Measurements from ENCODE around the gene NFIA.

NFIA gene

GRCh38 chr1:61226791-61227567 lies 144.6 kb downstream of the NFIA start:
- H3K4me1 ChIP-seq (ENCODE audit: control insufficient read depth, insufficient read depth, low read length): peaks cover 6% of the 10 kb centered on the region
- H3K27ac ChIP-seq (ENCODE audit: low read depth, low read length): no peak overlapping the region
- H3K27me3 ChIP-seq (ENCODE audit: control insufficient read depth, insufficient read depth, low read length): no peaks in the 10 kb centered on the region

GRCh38 chr1:61227857-61228550 lies 145.6 kb downstream of the NFIA start:
- no peak overlapping the region for H3K9ac ChIP-seq (ENCODE audit: low read depth, low read length)
- no peak overlapping the region for H3K4me3 ChIP-seq (ENCODE audit: low read depth, low read length)
- no peaks in the 10 kb centered on the region for H3K27me3 ChIP-seq (ENCODE audit: control insufficient read depth, insufficient read depth, low read length)
- H3K9me3 ChIP-seq (ENCODE audit: control insufficient read depth, insufficient read depth, low read length): no peaks in the 10 kb centered on the region
- H3K36me3 ChIP-seq (ENCODE audit: control insufficient read depth, insufficient read depth, low read length): no peaks in the 10 kb centered on the region
- H3K27ac ChIP-seq (ENCODE audit: low read depth, low read length): no peak overlapping the region
- H3K4me1 ChIP-seq (ENCODE audit: control insufficient read depth, insufficient read depth, low read length): no peaks in the 10 kb centered on the region

More at GRCh38 chr1:61226791-61227567, 144.6 kb downstream of the NFIA start:
- Histone ChIP-seq H3K9ac (ENCODE audit: low read depth, low read length) (no peak overlapping the region), H3K9me3 (ENCODE audit: control insufficient read depth, insufficient read depth, low read length) (no peaks in the 10 kb centered on the region), H3K4me3 (ENCODE audit: low read depth, low read length) (no peak overlapping the region), H3K36me3 (ENCODE audit: control insufficient read depth, insufficient read depth, low read length) (no peaks in the 10 kb centered on the region)

- no peak overlapping the region for H3K4me3 ChIP-seq (ENCODE audit: low read depth, low read length)
- H3K36me3 ChIP-seq (ENCODE audit: control insufficient read depth, insufficient read depth, low read length): no peaks in the 10 kb centered on the region
- H3K27me3 ChIP-seq (ENCODE audit: control insufficient read depth, insufficient read depth, low read length): no peaks in the 10 kb centered on the region
- no peaks in the 10 kb centered on the region for H3K4me1 ChIP-seq (ENCODE audit: control insufficient read depth, insufficient read depth, low read length)
- H3K27ac ChIP-seq (ENCODE audit: low read depth, low read length): no peak overlapping the region
- no peaks in the 10 kb centered on the region for H3K9me3 ChIP-seq (ENCODE audit: control insufficient read depth, insufficient read depth, low read length)
- no peak overlapping the region for H3K9ac ChIP-seq (ENCODE audit: low read depth, low read length)
Measured at GRCh38 chr1:61230523-61230922, 148.2 kb downstream of the NFIA start.

GRCh38 chr1:61231795-61232194 lies 149.4 kb downstream of the NFIA start:
- H3K27me3 ChIP-seq (ENCODE audit: control insufficient read depth, insufficient read depth, low read length): no peaks in the 10 kb centered on the region
- no peak overlapping the region for H3K9ac ChIP-seq (ENCODE audit: low read depth, low read length)
- H3K4me3 ChIP-seq (ENCODE audit: low read depth, low read length): no peak overlapping the region
- H3K27ac ChIP-seq (ENCODE audit: low read depth, low read length): no peak overlapping the region
- no peaks in the 10 kb centered on the region for H3K36me3 ChIP-seq (ENCODE audit: control insufficient read depth, insufficient read depth, low read length)
- no peaks in the 10 kb centered on the region for H3K9me3 ChIP-seq (ENCODE audit: control insufficient read depth, insufficient read depth, low read length)
- peaks cover 11% of the 10 kb centered on the region for H3K4me1 ChIP-seq (ENCODE audit: control insufficient read depth, insufficient read depth, low read length)

- Histone ChIP-seq H3K36me3 (ENCODE audit: control insufficient read depth, insufficient read depth, low read length) (no peaks in the 10 kb centered on the region), H3K27ac (ENCODE audit: low read depth, low read length) (no peak overlapping the region), H3K9me3 (ENCODE audit: control insufficient read depth, insufficient read depth, low read length) (no peaks in the 10 kb centered on the region), H3K27me3 (ENCODE audit: control insufficient read depth, insufficient read depth, low read length) (no peaks in the 10 kb centered on the region), H3K9ac (ENCODE audit: low read depth, low read length) (no peak overlapping the region), H3K4me3 (ENCODE audit: low read depth, low read length) (no peak overlapping the region), H3K4me1 (ENCODE audit: control insufficient read depth, insufficient read depth, low read length) (peaks cover 25% of the 10 kb centered on the region)
Measured at GRCh38 chr1:61233121-61233660, 150.8 kb downstream of the NFIA start.

- Histone ChIP-seq H3K27me3 (ENCODE audit: control insufficient read depth, insufficient read depth, low read length) (no peaks in the 10 kb centered on the region), H3K4me1 (ENCODE audit: control insufficient read depth, insufficient read depth, low read length) (peaks cover 36% of the 10 kb centered on the region), H3K9ac (ENCODE audit: low read depth, low read length) (no peak overlapping the region), H3K36me3 (ENCODE audit: control insufficient read depth, insufficient read depth, low read length) (no peaks in the 10 kb centered on the region), H3K9me3 (ENCODE audit: control insufficient read depth, insufficient read depth, low read length) (no peaks in the 10 kb centered on the region), H3K4me3 (ENCODE audit: low read depth, low read length) (no peak overlapping the region), H3K27ac (ENCODE audit: low read depth, low read length) (no peak overlapping the region)
Measured at GRCh38 chr1:61234587-61234919, 152.2 kb downstream of the NFIA start.

GRCh38 chr1:61237147-61237546 lies 154.8 kb downstream of the NFIA start:
- no peak overlapping the region for H3K9ac ChIP-seq (ENCODE audit: low read depth, low read length)
- no peak overlapping the region for H3K27ac ChIP-seq (ENCODE audit: low read depth, low read length)
- H3K9me3 ChIP-seq (ENCODE audit: control insufficient read depth, insufficient read depth, low read length): no peaks in the 10 kb centered on the region
- H3K27me3 ChIP-seq (ENCODE audit: control insufficient read depth, insufficient read depth, low read length): no peaks in the 10 kb centered on the region
- no peaks in the 10 kb centered on the region for H3K36me3 ChIP-seq (ENCODE audit: control insufficient read depth, insufficient read depth, low read length)
- H3K4me3 ChIP-seq (ENCODE audit: low read depth, low read length): no peak overlapping the region
- H3K4me1 ChIP-seq (ENCODE audit: control insufficient read depth, insufficient read depth, low read length): peaks cover 51% of the 10 kb centered on the region

GRCh38 chr1:61237659-61238358 lies 155.4 kb downstream of the NFIA start:
- H3K9me3 ChIP-seq (ENCODE audit: control insufficient read depth, insufficient read depth, low read length): no peaks in the 10 kb centered on the region
- no peak overlapping the region for H3K4me3 ChIP-seq (ENCODE audit: low read depth, low read length)
- no peak overlapping the region for H3K9ac ChIP-seq (ENCODE audit: low read depth, low read length)
- H3K36me3 ChIP-seq (ENCODE audit: control insufficient read depth, insufficient read depth, low read length): no peaks in the 10 kb centered on the region
- H3K27ac ChIP-seq (ENCODE audit: low read depth, low read length): no peak overlapping the region
- no peaks in the 10 kb centered on the region for H3K27me3 ChIP-seq (ENCODE audit: control insufficient read depth, insufficient read depth, low read length)
- H3K4me1 ChIP-seq (ENCODE audit: control insufficient read depth, insufficient read depth, low read length): peaks cover 51% of the 10 kb centered on the region

GRCh38 chr1:61238359-61238665 lies 156.0 kb downstream of the NFIA start:
- no peak overlapping the region for H3K9ac ChIP-seq (ENCODE audit: low read depth, low read length)
- H3K36me3 ChIP-seq (ENCODE audit: control insufficient read depth, insufficient read depth, low read length): no peaks in the 10 kb centered on the region
- peak overlapping the region; percentile 22 for H3K27ac ChIP-seq (ENCODE audit: low read depth, low read length)
- H3K27me3 ChIP-seq (ENCODE audit: control insufficient read depth, insufficient read depth, low read length): no peaks in the 10 kb centered on the region
- H3K4me3 ChIP-seq (ENCODE audit: low read depth, low read length): no peak overlapping the region; the same call in 1 of the 2 replicates
- peaks cover 51% of the 10 kb centered on the region for H3K4me1 ChIP-seq (ENCODE audit: control insufficient read depth, insufficient read depth, low read length)
- no peaks in the 10 kb centered on the region for H3K9me3 ChIP-seq (ENCODE audit: control insufficient read depth, insufficient read depth, low read length)

GRCh38 chr1:61240878-61241277 lies 158.5 kb downstream of the NFIA start:
- H3K27me3 ChIP-seq (ENCODE audit: control insufficient read depth, insufficient read depth, low read length): no peaks in the 10 kb centered on the region
- H3K36me3 ChIP-seq (ENCODE audit: control insufficient read depth, insufficient read depth, low read length): no peaks in the 10 kb centered on the region
- no peak overlapping the region for H3K4me3 ChIP-seq (ENCODE audit: low read depth, low read length)
- H3K4me1 ChIP-seq (ENCODE audit: control insufficient read depth, insufficient read depth, low read length): peaks cover 54% of the 10 kb centered on the region
- H3K27ac ChIP-seq (ENCODE audit: low read depth, low read length): no peak overlapping the region
- no peak overlapping the region for H3K9ac ChIP-seq (ENCODE audit: low read depth, low read length)
- no peaks in the 10 kb centered on the region for H3K9me3 ChIP-seq (ENCODE audit: control insufficient read depth, insufficient read depth, low read length)

GRCh38 chr1:61241411-61241838 lies 159.1 kb downstream of the NFIA start:
- H3K4me1 ChIP-seq (ENCODE audit: control insufficient read depth, insufficient read depth, low read length): peaks cover 49% of the 10 kb centered on the region
- no peak overlapping the region for H3K9ac ChIP-seq (ENCODE audit: low read depth, low read length)
- no peaks in the 10 kb centered on the region for H3K36me3 ChIP-seq (ENCODE audit: control insufficient read depth, insufficient read depth, low read length)
- no peaks in the 10 kb centered on the region for H3K27me3 ChIP-seq (ENCODE audit: control insufficient read depth, insufficient read depth, low read length)
- no peak overlapping the region for H3K4me3 ChIP-seq (ENCODE audit: low read depth, low read length)
- no peaks in the 10 kb centered on the region for H3K9me3 ChIP-seq (ENCODE audit: control insufficient read depth, insufficient read depth, low read length)
- H3K27ac ChIP-seq (ENCODE audit: low read depth, low read length): no peak overlapping the region
